H54 (cell line): ENCODE results near the gene PLAAT1.

Experiments used
- DNase-seq: peaks from one replicate; pipeline ENCODE4 v3.0.0; 2011; ENCODE audit warnings: low spot score, mixed read lengths; ENCODE audit not compliant: insufficient read length
- FAIRE-seq: peaks from 3 replicates; lab custom pipeline; 2011; peaks lifted over from hg19 to GRCh38; lab: Jason Lieb, UNC
- POLR2A ChIP-seq: IDR thresholded peaks from 2 replicates; pipeline ENCODE4 v1.6.1; 2011; ENCODE audit warnings: low read depth, mild to moderate bottlenecking, low read length

PLAAT1 gene

GRCh38 chr3:193292386-193292785 lies 51.4 kb downstream of the PLAAT1 start:
- DNase-seq (no peak), FAIRE-seq (peak; percentile 96)
- no peak for TF ChIP-seq POLR2A

- no peak for DNase-seq
- no peak for FAIRE-seq
- TF ChIP-seq POLR2A = no peak
Measured at GRCh38 chr3:193295985-193296384, 55.0 kb downstream of the PLAAT1 start.

DNA sequence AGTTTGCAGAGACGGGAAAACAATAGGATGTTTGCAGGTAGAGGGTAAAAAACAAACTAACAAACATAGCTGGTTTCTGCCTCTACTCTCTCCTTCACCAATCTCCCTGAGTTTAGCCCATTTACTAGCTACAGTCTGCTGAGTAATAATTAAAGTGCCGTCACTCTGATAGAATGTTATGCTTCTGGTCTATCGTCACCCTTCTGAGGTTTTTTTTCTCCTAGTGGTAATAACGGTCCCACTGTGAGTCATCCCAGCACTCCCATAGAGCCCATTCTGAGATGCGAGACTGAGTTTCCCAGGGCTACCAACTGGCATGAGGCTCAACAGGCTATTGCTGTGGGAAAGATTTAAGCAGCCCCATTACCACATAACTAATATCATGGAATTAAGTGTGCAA lies 56.4 kb downstream of the PLAAT1 start:
- no peak for TF ChIP-seq POLR2A
- DNase-seq (peak; percentile 69), FAIRE-seq (peak; percentile 100)

DNA sequence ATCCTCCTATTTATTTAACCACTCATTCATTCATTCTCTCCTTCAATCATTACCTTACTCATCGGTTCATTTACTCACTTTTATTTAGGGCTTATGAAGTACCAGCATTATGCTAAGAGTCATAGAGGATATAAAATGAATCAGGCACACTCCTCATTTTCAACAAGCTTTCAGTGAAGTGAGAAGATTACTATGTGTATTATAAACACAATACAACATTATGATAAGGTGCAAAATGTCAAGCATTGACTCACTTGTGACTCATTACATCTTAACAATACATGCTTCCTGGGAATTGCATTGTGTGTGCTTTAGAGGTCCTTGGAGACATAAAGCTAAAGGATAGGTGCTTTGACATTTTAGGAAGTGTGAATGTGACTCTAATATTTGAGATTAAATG lies 60.4 kb downstream of the PLAAT1 start:
- peak; percentile 99 for FAIRE-seq
- no peak for TF ChIP-seq POLR2A
- peak; percentile 41 for DNase-seq

GRCh38 chr3:193305356-193305755 lies 64.3 kb downstream of the PLAAT1 start:
- DNase-seq = no peak
- FAIRE-seq = no peak
- TF ChIP-seq POLR2A = no peak

DNA sequence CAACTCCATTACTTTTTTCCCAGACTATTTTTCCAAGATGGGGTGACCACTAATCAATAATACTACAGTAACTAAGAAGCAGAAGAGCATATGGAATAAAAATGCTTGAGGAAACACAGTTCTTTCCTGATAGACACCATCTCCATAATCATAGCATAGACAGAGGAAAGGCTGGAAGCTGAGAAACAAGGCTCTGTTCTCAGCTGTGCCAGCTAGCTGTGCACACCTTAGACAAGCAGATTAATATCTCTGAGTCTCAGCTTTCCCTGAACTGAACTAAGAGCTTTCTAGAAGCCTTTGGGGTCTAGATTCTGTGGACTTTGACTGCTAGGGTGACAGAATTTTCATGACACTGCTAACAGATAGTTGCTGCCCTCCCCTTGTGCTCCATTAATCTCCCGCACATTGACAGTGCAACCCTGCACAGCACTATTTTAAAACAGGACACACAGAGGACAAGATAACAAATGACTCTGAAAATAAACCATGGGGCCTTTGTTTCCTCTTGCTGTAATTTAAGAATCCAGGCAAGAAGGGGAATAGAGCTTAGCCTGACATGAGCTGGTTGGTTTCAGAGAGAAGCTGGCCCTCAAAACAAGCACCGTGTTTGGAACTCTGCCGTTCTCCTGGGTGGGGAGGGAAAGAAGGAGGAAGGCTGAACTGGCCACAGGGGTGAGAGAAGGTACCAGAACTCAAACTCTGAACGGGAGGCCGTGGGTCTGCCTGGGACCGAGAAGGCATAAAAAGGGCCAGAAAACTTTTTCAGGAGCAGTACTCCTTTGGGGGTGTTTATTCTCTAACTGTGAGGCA lies 70.1 kb downstream of the PLAAT1 start:
- TF ChIP-seq POLR2A = no peak
- no peak for DNase-seq
- FAIRE-seq = no peak

GRCh38 chr3:193313061-193313958 lies 72.3 kb downstream of the PLAAT1 start:
- TF ChIP-seq POLR2A = no peak
- DNase-seq (no peak), FAIRE-seq (no peak)

GRCh38 chr3:193314161-193314560 lies 73.1 kb downstream of the PLAAT1 start:
- DNase-seq = no peak
- TF ChIP-seq POLR2A = no peak
- peak; percentile 61 for FAIRE-seq

DNA sequence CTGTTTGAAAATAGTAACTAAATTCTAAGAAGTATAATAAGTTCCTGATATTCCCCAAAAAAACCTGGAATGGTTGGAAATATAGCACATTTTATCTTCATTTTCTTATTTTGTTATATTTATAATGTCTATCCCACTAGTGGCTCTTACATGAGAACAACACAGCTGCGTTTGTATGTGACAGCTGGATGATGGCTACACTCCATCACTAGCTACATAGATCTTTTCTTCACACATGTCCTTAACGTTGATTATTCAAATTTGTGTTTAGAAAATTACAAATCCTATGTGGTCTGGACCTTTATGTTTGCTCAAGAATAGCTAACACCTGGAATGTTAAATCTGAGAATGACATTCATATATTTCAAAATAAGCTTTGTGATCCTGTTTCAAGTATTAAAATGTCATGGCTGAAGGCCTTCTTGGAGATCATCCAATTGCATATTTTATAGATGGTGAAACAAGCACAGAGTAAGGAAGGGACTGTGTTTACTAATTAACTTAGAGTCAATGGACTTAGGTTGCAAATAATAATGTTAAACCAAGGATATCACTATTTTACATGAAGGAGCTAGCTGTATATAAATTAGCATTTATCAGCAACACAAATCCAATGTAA lies 76.8 kb downstream of the PLAAT1 start:
- FAIRE-seq = no peak
- no peak for TF ChIP-seq POLR2A
- no peak for DNase-seq
